Chondrocyte (in vitro differentiated cells): ENCODE data around the gene XIRP2. TPM values are rescaled to one million over a fixed set of nuclear protein-coding genes. Genes with fewer than 3 reads are reported as not detected.

ENCODE experiments used
- DNase-seq: peaks from one replicate; pipeline ENCODE4 v3.0.0; 2021; ENCODE audit warnings: mixed read lengths, low spot score
- H3K27ac Mint-ChIP-seq: one replicate; pipeline ENCODE4 v1.8.0; 2021; ENCODE audit warnings: mild to moderate bottlenecking, moderate library complexity, mixed read lengths; ENCODE audit not compliant: unreplicated experiment
- H3K27me3 Mint-ChIP-seq: 2 replicates; pipeline ENCODE4 v1.8.0; 2021; ENCODE audit warnings: low read depth, mixed read lengths
- H3K36me3 Mint-ChIP-seq: 2 replicates; pipeline ENCODE4 v1.8.0; 2021; ENCODE audit warnings: low read depth, mixed read lengths
- H3K4me1 Mint-ChIP-seq: 2 replicates; pipeline ENCODE4 v1.8.0; 2021; ENCODE audit warnings: low read depth, mild to moderate bottlenecking, mixed read lengths
- H3K4me3 Mint-ChIP-seq: one replicate; pipeline ENCODE4 v1.8.0; 2021; ENCODE audit warnings: mild to moderate bottlenecking, moderate library complexity, mixed read lengths; ENCODE audit not compliant: unreplicated experiment
- H3K9me3 Mint-ChIP-seq: 2 replicates; pipeline ENCODE4 v1.8.0; 2021; ENCODE audit warnings: low read depth, mixed read lengths
- CTCF ChIP-seq: fragments of 200-600 bp; sonication (generic); IDR thresholded peaks from 2 replicates; pipeline ENCODE4 v1.5.0; 2021; ENCODE audit warnings: antibody characterized with exemption, mild to moderate bottlenecking, moderate library complexity
- total RNA-seq: library from RNA; stranded (reverse); gene quantifications from 3 replicates; pipeline ENCODE4 v1.2.1, GENCODE V29; 2021

The XIRP2 gene
- total RNA-seq, 1 donor from 2014 or later = not detected

GRCh38 chr2:167240671-167241070, 352.4 kb downstream of the XIRP2 start:
- Mint-ChIP-seq H3K4me3 (no peak overlapping the region), H3K4me1 (no peaks in the 10 kb centered on the region), H3K9me3 (no peaks in the 10 kb centered on the region), H3K36me3 (no peaks in the 10 kb centered on the region), H3K27me3 (peaks cover 5% of the 10 kb centered on the region), H3K27ac (no peak overlapping the region)
- no peak for DNase-seq
- TF ChIP-seq CTCF = no peak

GRCh38 chr2:167249197-167249596, 360.9 kb downstream of the XIRP2 start:
- Mint-ChIP-seq H3K4me3 (no peak overlapping the region), H3K36me3 (no peaks in the 10 kb centered on the region), H3K4me1 (peaks cover 6% of the 10 kb centered on the region), H3K27ac (no peak overlapping the region), H3K9me3 (no peaks in the 10 kb centered on the region), H3K27me3 (peaks cover 18% of the 10 kb centered on the region)
- no peak for DNase-seq
- TF ChIP-seq CTCF = no peak

GRCh38 chr2:167253025-167253424, 364.7 kb downstream of the XIRP2 start:
- Mint-ChIP-seq H3K4me1 (peaks cover 6% of the 10 kb centered on the region), H3K36me3 (no peaks in the 10 kb centered on the region), H3K27ac (no peak overlapping the region), H3K4me3 (no peak overlapping the region), H3K27me3 (peaks cover 3% of the 10 kb centered on the region), H3K9me3 (no peaks in the 10 kb centered on the region)
- no peak for DNase-seq
- no peak for TF ChIP-seq CTCF

GRCh38 chr2:167254721-167255120, 366.4 kb downstream of the XIRP2 start:
- H3K4me3 Mint-ChIP-seq = no peak overlapping the region
- H3K9me3 Mint-ChIP-seq = no peaks in the 10 kb centered on the region
- no peaks in the 10 kb centered on the region for H3K27me3 Mint-ChIP-seq
- H3K4me1 Mint-ChIP-seq = peaks cover 6% of the 10 kb centered on the region
- no peak for DNase-seq
- no peak for TF ChIP-seq CTCF
- H3K27ac Mint-ChIP-seq = no peak overlapping the region
- H3K36me3 Mint-ChIP-seq = no peaks in the 10 kb centered on the region

GRCh38 chr2:167258712-167259111, 370.4 kb downstream of the XIRP2 start:
- Mint-ChIP-seq H3K36me3 (no peaks in the 10 kb centered on the region), H3K27ac (peak overlapping the region; percentile 59), H3K4me3 (no peak overlapping the region), H3K4me1 (peaks cover 6% of the 10 kb centered on the region), H3K9me3 (no peaks in the 10 kb centered on the region), H3K27me3 (no peaks in the 10 kb centered on the region)
- DNase-seq = no peak
- TF ChIP-seq CTCF = no peak
